Epithelial cell of proximal tubule (primary cell): ENCODE data around the gene TMUB1. TPM values are rescaled to one million over a fixed set of nuclear protein-coding genes. Genes with fewer than 3 reads are reported as not detected.

Experiments used
- DNase-seq: peaks from one replicate; pipeline ENCODE4 v3.0.0-alpha.2; 2011; ENCODE audit warnings: low read depth
- H3K4me3 ChIP-seq: 2 replicates; pipeline ENCODE4 v1.5.1; 2011; ENCODE audit warnings: low read depth, mild to moderate bottlenecking, low read length
- total RNA-seq: library from RNA; depleted of rRNA; stranded (reverse); fragments of >200 nt; gene quantifications from 2 replicates; pipeline ENCODE4 v1.2.3, GENCODE V29; 2015
- TF ChIP-seq, protein P1 (sequence below): conservative IDR thresholded peaks from 2 replicates; pipeline ENCODE4 v1.5.1; 2012; ENCODE audit warnings: low read depth, mild to moderate bottlenecking, low read length

The TMUB1 gene
- total RNA-seq, 1 donor from 2014 or later: 73.7 TPM

GRCh38 chr7:151065516-151065915 lies 17.8 kb downstream of the TMUB1 start:
- TF ChIP-seq, protein P1, sequence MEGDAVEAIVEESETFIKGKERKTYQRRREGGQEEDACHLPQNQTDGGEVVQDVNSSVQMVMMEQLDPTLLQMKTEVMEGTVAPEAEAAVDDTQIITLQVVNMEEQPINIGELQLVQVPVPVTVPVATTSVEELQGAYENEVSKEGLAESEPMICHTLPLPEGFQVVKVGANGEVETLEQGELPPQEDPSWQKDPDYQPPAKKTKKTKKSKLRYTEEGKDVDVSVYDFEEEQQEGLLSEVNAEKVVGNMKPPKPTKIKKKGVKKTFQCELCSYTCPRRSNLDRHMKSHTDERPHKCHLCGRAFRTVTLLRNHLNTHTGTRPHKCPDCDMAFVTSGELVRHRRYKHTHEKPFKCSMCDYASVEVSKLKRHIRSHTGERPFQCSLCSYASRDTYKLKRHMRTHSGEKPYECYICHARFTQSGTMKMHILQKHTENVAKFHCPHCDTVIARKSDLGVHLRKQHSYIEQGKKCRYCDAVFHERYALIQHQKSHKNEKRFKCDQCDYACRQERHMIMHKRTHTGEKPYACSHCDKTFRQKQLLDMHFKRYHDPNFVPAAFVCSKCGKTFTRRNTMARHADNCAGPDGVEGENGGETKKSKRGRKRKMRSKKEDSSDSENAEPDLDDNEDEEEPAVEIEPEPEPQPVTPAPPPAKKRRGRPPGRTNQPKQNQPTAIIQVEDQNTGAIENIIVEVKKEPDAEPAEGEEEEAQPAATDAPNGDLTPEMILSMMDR: no peak

GRCh38 chr7:151064993-151065392 lies 18.3 kb downstream of the TMUB1 start:
- TF ChIP-seq, protein P1: no peak
- no peak overlapping the region for H3K4me3 ChIP-seq

More at GRCh38 chr7:151065516-151065915, 17.8 kb downstream of the TMUB1 start:
- H3K4me3 ChIP-seq: no peak overlapping the region
- DNase-seq: no peak

GRCh38 chr7:151064454-151064853 lies 18.8 kb downstream of the TMUB1 start:
- DNase-seq: no peak
- TF ChIP-seq, protein P1: no peak
- no peak overlapping the region for H3K4me3 ChIP-seq

More at GRCh38 chr7:151064993-151065392, 18.3 kb downstream of the TMUB1 start:
- DNase-seq: no peak

DNA sequence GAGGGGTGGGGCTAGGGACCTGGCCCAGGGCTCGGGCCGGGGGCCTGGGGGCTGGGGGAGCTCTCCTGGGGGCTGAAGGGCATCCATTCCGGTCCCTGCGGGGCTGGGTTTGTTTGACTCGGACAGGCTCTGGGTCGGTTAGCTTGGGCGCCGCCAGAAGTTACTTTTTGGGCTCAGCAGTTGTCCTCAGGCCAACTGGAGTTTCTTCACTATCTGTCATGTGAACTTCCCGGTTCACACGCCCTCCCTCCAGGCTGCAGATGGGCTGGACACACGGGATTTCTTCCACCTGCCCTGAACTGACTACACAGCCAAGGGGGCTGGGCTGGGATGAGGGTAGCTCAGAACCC lies 20.1 kb downstream of the TMUB1 start:
- peak overlapping the region; percentile 72 for H3K4me3 ChIP-seq
- TF ChIP-seq, protein P1: no peak
- DNase-seq: no peak

DNA sequence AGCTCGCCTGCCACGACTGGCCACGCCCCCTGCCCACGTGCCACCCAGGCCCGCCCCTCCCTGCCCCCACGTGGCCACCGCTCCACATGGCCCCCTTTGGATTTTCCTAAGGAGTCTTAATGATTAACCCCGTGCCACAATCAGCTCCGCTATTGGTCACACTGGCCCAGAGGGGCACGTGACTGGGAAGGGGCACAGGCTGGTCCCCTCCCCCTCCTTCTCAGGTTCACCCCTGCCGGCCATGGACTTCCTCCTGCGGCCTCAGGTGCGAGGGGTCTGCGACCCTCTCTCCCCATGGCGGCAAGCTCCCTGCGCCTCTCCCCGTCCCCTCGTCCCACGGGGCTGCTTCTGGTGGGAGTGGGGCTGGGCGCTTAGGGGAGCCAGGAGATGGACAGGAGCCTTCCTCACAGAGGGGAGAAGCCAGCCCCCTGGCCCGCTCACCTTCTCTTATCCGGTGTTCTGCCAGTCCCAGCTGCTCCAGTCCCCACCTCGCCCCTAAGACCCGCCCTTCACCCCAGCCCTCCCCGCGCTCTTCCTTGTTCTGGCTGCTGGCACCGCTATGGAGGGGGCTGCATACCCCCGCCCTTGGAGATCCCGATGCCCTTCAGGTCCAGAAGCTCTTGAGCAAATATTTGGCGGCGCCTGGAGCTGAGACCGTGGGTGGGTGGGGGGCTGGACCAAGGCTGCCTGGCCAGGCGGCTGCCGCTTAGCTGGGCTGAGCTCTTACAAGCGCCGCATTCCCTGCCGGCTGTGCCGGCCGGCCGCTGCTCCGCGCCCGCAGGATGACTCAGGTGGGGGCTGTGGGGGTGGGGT lies 20.7 kb downstream of the TMUB1 start:
- peak overlapping the region; percentile 72 for H3K4me3 ChIP-seq
- DNase-seq: peak; percentile 64
- TF ChIP-seq, protein P1: no peak

DNA sequence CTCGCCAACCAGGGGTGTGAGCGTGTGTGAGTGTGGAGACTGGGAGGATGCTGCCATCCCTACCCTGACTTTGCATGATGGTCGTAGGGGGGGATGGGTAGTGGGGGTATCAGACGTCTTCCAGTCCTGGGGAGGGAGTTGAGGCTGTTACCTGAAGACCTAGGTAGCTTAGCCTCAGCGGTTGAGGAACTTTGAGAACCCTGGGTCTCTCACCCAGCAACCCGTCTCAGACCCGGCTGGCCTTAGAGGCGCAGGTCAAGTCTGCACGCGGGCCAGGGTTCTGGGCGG lies 21.2 kb downstream of the TMUB1 start:
- TF ChIP-seq, protein P1: no peak
- DNase-seq: no peak
- peak overlapping the region; percentile 31 for H3K4me3 ChIP-seq
